ENCODE measurements around the gene TTC34.

The TTC34 gene

GRCh38 chr1:2637442-2638145 is 163.9 kb downstream of the TTC34 start:
- no peak overlapping the region for H3K4me3 ChIP-seq (ENCODE audit: low read length)
- TF ChIP-seq CTCF (conservative IDR thresholded peaks at IDR 0.05; ENCODE audit: low read depth, low read length), result no peak
- DNase-seq (ENCODE audit: low read depth), result no peak

GRCh38 chr1:2636733-2637132 is 164.8 kb downstream of the TTC34 start:
- TF ChIP-seq CTCF (conservative IDR thresholded peaks at IDR 0.05; ENCODE audit: low read depth, low read length), result no peak
- DNase-seq (ENCODE audit: low read depth), result no peak
- H3K4me3 ChIP-seq (ENCODE audit: low read length), result no peak overlapping the region

- DNase-seq (ENCODE audit: low read depth), result no peak
- TF ChIP-seq CTCF (conservative IDR thresholded peaks at IDR 0.05; ENCODE audit: low read depth, low read length), result no peak
Measured at GRCh38 chr1:2635361-2636010, 166.0 kb downstream of the TTC34 start.

GRCh38 chr1:2633936-2634491 is 167.5 kb downstream of the TTC34 start:
- no peak for DNase-seq (ENCODE audit: low read depth)
- no peak overlapping the region for H3K4me3 ChIP-seq (ENCODE audit: low read length)
- TF ChIP-seq CTCF (conservative IDR thresholded peaks at IDR 0.05; ENCODE audit: low read depth, low read length), result no peak

More at GRCh38 chr1:2635361-2636010, 166.0 kb downstream of the TTC34 start:
- no peak overlapping the region for H3K4me3 ChIP-seq (ENCODE audit: low read length)

- no peak overlapping the region for H3K4me3 ChIP-seq (ENCODE audit: low read length)
- DNase-seq (ENCODE audit: low read depth), result no peak
- no peak for TF ChIP-seq CTCF (conservative IDR thresholded peaks at IDR 0.05; ENCODE audit: low read depth, low read length)
Measured at GRCh38 chr1:2633366-2633935, 168.0 kb downstream of the TTC34 start.

- no peak for TF ChIP-seq CTCF (conservative IDR thresholded peaks at IDR 0.05; ENCODE audit: low read depth, low read length)
- H3K4me3 ChIP-seq (ENCODE audit: low read length), result no peak within 1 kb of the TSS
- no peak for DNase-seq (ENCODE audit: low read depth)
Measured at GRCh38 chr1:2632561-2633361, 168.7 kb downstream of the TTC34 start, which contains the start of gene MMEL1. Gene MMEL1, minus strand, starts transcription at chr1:2633016. Its CDS starts 3,532 bp downstream, at chr1:2629484.

All from retinal pigment epithelial cell (primary cell).